Spleen (tissue), 7 donors: ENCODE results near the gene IDUA.

ENCODE experiments used
- POLR2A ChIP-seq, 3 donors: fragments of 450-650 bp; IDR thresholded peaks; one replicate each; pipeline ENCODE4 v1.5.1; 2017; ENCODE audit warnings: antibody characterized with exemption in 3 of 3, mild to moderate bottlenecking in 1 of 3
- TF ChIP-seq, protein P1 (sequence below), 11 experiments: fragments of 200-600 bp in 7 of 11; fragments of 450-650 bp in 4 of 11; sonication (generic) in 4 of 11; IDR thresholded peaks in 8 of 11; conservative IDR thresholded peaks in 3 of 11; 1 replicate in 7 of 11; 2 replicates in 4 of 11; pipeline versions ENCODE4 v1.4.0 to v1.8.0; 2016 to 2021; ENCODE audit warnings: antibody characterized with exemption in 11 of 11, inconsistent platforms in 4 of 11, mild to moderate bottlenecking in 1 of 11
- donor health status: DM: no; HTN: no; CAD: no; lungs with moderate emphysema.
- donor health status: DM: no; HTN: no; CAD: no.
- donor health status: DM: no; HTN: no; CAD: no.

DNA sequence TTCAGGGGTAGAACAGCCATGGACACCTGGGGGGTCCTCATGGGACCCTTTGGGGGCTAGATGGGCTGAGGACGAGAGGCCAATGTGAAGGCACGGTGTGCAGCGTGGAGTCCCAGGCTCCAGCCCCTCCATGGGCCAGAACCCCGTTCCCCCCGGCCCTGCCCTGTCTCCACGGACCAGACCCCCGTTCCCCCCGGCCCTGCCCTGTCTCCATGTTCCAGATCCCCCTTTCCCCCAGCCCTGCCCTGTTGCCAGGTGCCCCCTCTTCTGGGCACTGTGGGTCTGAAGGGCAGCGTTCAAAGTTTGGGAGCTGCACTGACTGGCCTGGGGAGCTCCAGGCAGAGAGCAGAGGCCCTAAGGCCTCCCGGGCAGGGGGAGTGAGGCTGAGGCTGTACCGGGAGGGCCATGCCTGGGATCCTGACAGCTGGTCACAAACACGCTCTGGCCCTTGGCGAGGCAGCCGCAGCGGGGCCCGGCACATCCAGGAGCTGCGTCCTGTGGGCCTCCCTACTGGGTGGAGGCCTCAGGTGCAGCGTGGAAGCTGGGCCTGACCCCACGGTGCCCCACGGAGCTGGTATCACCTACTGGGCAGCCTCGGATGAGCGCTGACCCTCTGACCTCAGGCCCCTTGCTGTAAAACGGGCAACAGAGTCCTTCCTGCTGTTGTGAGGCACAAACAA is 22.4 kb upstream of the IDUA start:
- TF ChIP-seq, protein P1, sequence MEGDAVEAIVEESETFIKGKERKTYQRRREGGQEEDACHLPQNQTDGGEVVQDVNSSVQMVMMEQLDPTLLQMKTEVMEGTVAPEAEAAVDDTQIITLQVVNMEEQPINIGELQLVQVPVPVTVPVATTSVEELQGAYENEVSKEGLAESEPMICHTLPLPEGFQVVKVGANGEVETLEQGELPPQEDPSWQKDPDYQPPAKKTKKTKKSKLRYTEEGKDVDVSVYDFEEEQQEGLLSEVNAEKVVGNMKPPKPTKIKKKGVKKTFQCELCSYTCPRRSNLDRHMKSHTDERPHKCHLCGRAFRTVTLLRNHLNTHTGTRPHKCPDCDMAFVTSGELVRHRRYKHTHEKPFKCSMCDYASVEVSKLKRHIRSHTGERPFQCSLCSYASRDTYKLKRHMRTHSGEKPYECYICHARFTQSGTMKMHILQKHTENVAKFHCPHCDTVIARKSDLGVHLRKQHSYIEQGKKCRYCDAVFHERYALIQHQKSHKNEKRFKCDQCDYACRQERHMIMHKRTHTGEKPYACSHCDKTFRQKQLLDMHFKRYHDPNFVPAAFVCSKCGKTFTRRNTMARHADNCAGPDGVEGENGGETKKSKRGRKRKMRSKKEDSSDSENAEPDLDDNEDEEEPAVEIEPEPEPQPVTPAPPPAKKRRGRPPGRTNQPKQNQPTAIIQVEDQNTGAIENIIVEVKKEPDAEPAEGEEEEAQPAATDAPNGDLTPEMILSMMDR (IDR thresholded peaks at IDR 0.05 in 8 of 11, conservative IDR thresholded peaks at IDR 0.05 in 3 of 11) = no peak
- TF ChIP-seq POLR2A (IDR thresholded peaks at IDR 0.05) = no peak
